ENCODE data around the gene MAP2K2.

MAP2K2 gene

DNA sequence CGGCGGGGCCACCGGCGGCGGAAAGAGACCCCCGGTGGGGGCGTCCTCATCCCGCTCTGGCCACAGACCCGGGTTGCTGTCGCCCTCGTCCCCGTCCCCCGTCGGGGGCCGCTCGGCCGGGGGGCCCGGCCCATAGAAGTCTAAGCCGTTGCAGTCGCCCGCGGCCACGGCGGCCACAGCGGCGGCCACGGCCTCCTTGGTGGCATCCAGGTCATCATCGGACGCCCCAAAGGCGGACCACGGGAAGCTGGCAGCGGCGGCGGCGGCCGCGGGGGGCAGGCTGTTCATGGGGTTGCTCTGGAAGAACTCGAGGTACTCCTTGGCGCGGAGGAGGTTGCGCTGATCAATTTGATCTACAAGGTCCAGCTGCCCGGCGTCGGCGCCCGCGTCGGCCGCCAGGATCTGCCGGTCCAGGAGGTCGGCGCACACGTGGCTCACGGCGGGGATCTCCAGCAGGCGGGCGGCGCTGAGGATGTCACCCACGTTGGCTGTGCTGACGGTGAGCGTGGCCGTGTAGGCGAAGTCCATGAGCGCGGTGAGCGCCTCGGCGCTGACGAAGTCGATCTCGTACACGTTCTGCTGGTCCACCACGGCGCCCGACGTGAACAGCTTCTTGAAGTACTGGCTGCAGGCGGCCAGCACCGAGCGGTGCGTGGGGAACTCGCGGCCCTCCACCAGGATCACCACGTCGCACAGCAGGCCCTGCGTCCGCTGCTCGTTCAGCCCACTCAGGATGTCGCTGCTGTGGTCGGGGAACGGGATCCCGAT lies 69.3 kb downstream of the MAP2K2 start:
- Histone ChIP-seq H3K36me3 (ENCODE audit: control insufficient read depth in 2 of 2, insufficient read depth in 1 of 2, low read length in 2 of 2) (peaks cover 17 to 54% of the 10 kb centered on the region in 2 experiments; a peak in 2 of 3 replicates), H3K4me1 (ENCODE audit: control insufficient read depth, insufficient read depth, low read length) (no peaks in the 10 kb centered on the region), H3K27ac (ENCODE audit: extremely low read depth, low read depth, low read length) (no peak overlapping the region), H3K9me3 (ENCODE audit: control insufficient read depth, insufficient read depth, low read depth, low read length) (no peaks in the 10 kb centered on the region), H3K4me3 (ENCODE audit: low read depth, low read length) (no peak overlapping the region)
- TF ChIP-seq, protein P1, sequence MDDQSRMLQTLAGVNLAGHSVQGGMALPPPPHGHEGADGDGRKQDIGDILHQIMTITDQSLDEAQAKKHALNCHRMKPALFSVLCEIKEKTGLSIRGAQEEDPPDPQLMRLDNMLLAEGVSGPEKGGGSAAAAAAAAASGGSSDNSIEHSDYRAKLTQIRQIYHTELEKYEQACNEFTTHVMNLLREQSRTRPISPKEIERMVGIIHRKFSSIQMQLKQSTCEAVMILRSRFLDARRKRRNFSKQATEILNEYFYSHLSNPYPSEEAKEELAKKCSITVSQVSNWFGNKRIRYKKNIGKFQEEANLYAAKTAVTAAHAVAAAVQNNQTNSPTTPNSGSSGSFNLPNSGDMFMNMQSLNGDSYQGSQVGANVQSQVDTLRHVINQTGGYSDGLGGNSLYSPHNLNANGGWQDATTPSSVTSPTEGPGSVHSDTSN (CRISPR knock-in tag; IDR thresholded peaks at IDR 0.05): no peak
- no peak for TF ChIP-seq ZBTB17 (tag by site-specific recombination; IDR thresholded peaks at IDR 0.05)
- TF ChIP-seq ZBTB49 (tag by site-specific recombination; IDR thresholded peaks at IDR 0.05; ENCODE audit: low read depth): no peak
- TF ChIP-seq ZNF488 (tag by site-specific recombination; IDR thresholded peaks at IDR 0.05): no peak
- TF ChIP-seq ZNF433 (tag by site-specific recombination; IDR thresholded peaks at IDR 0.05; ENCODE audit: low read depth): no peak
- no peak for TF ChIP-seq SP7 (tag by site-specific recombination; IDR thresholded peaks at IDR 0.05)
- no peak for TF ChIP-seq ZBTB20 (tag by site-specific recombination; IDR thresholded peaks at IDR 0.05)
- TF ChIP-seq ZBTB10 (tag by site-specific recombination; IDR thresholded peaks at IDR 0.05): no peak
- no peak for TF ChIP-seq SCRT1 (tag by site-specific recombination; IDR thresholded peaks at IDR 0.05; ENCODE audit: borderline replicate concordance)
- ChIA-PET POLR2A (no interaction called here), CTCF (no interaction called here)

DNA sequence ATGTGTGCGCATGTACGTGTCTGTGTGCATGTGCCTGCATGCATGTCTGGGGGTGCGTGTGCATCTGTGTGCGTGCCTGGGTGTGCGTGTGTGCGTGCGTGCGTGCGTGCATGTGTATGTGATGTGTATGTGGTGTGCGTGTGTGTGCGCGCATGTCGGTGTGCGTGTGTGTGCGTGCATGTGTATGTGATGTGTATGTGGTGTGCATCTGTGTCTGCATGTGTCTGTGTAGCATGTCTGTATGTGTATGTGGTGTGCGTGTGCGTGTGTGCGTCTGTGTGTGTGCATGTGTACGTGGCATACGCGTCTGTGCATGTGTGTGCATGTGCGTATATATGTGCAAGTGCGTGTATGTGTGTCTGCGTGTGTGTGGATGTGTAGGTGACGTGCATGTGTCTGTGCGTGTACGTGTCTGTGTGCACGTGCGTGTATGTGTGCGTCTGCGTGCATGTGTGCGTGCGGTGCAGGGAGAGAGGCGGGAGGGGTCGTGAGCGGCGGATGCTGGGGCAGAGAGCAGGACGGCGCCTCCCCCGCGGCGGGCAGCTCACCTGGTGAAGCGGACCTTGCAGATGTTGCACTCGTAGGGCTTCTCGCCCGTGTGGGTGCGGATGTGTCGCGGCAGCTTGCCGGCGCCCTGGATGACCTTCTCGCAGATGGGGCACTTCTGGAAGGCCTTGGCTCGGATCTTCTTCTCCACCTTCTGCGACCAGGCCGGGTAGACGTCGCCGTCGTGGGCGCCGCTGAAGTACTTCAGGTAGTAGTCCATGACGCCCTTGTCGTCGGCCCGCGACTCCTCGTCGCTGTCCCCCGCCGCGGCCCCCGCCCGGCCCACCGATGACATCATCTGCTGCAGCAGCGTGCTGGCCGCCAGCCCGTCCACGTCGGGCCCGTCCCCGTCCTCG lies 70.2 kb downstream of the MAP2K2 start:
- H3K36me3 ChIP-seq (ENCODE audit: control insufficient read depth in 2 of 2, insufficient read depth in 1 of 2, low read length in 2 of 2): peaks cover 18 to 60% of the 10 kb centered on the region in 2 experiments; a peak in 2 of 3 replicates
- H3K4me3 ChIP-seq (ENCODE audit: low read depth, low read length): no peak overlapping the region
- H3K27ac ChIP-seq (ENCODE audit: extremely low read depth, low read depth, low read length): no peak overlapping the region
- ChIA-PET POLR2A (no interaction called here), CTCF (no interaction called here)
- no peaks in the 10 kb centered on the region for H3K9me3 ChIP-seq (ENCODE audit: control insufficient read depth, insufficient read depth, low read depth, low read length)
- H3K4me1 ChIP-seq (ENCODE audit: control insufficient read depth, insufficient read depth, low read length): no peaks in the 10 kb centered on the region
- peak; percentile 34; the same call in 1 of the 2 replicates for TF ChIP-seq ZNF391 (tag by site-specific recombination; IDR thresholded peaks at IDR 0.05; ENCODE audit: borderline replicate concordance, low read depth)
- TF ChIP-seq SP2 (tag by site-specific recombination; IDR thresholded peaks at IDR 0.05): no peak
- no peak for TF ChIP-seq ZNF280C (tag by site-specific recombination; IDR thresholded peaks at IDR 0.05)
- peak; percentile 59; the same call in 1 of the 2 replicates for TF ChIP-seq ZFHX2 (tag by site-specific recombination; conservative IDR thresholded peaks at IDR 0.05)
- no peak for TF ChIP-seq HOXD13 (CRISPR knock-in tag; IDR thresholded peaks at IDR 0.05; ENCODE audit: borderline replicate concordance)
- no peak for TF ChIP-seq ZNF114 (tag by site-specific recombination; IDR thresholded peaks at IDR 0.05)
- no peak for TF ChIP-seq MZF1 (tag by site-specific recombination; IDR thresholded peaks at IDR 0.05; ENCODE audit: borderline replicate concordance)
- no peak; the same call in 1 of the 2 replicates for TF ChIP-seq KLF8 (tag by site-specific recombination; IDR thresholded peaks at IDR 0.05)
- no peak for TF ChIP-seq ZNF473 (tag by site-specific recombination; IDR thresholded peaks at IDR 0.05)
- TF ChIP-seq ZNF426 (tag by site-specific recombination; IDR thresholded peaks at IDR 0.05): no peak
- no peak for TF ChIP-seq SCRT2 (tag by site-specific recombination; IDR thresholded peaks at IDR 0.05)
- TF ChIP-seq ZNF626 (tag by site-specific recombination; IDR thresholded peaks at IDR 0.05): no peak
- TF ChIP-seq, protein P2, sequence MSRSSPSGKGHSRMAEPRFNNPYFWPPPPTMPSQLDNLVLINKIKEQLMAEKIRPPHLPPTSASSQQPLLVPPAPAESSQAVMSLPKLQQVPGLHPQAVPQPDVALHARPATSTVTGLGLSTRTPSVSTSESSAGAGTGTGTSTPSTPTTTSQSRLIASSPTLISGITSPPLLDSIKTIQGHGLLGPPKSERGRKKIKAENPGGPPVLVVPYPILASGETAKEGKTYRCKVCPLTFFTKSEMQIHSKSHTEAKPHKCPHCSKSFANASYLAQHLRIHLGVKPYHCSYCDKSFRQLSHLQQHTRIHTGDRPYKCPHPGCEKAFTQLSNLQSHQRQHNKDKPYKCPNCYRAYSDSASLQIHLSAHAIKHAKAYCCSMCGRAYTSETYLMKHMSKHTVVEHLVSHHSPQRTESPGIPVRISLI (tag by site-specific recombination; IDR thresholded peaks at IDR 0.05): no peak

Data from HEK293 (cell line).